IPS-NIHi11 (cell line): ENCODE results near the gene NPM1.
A peak's percentile ranks its signal among the peaks of the same experiment; 100 is the strongest.
"Not testable (repeated sequence)": the region's sequence is repeated elsewhere in the genome, so short reads cannot be mapped to it uniquely, and the experiment has no call there.

Experiments
- DNase-seq: peaks from one replicate; pipeline ENCODE4 v3.0.0; 2012; ENCODE audit warnings: mixed read lengths, low spot score

Gene NPM1

DNA sequence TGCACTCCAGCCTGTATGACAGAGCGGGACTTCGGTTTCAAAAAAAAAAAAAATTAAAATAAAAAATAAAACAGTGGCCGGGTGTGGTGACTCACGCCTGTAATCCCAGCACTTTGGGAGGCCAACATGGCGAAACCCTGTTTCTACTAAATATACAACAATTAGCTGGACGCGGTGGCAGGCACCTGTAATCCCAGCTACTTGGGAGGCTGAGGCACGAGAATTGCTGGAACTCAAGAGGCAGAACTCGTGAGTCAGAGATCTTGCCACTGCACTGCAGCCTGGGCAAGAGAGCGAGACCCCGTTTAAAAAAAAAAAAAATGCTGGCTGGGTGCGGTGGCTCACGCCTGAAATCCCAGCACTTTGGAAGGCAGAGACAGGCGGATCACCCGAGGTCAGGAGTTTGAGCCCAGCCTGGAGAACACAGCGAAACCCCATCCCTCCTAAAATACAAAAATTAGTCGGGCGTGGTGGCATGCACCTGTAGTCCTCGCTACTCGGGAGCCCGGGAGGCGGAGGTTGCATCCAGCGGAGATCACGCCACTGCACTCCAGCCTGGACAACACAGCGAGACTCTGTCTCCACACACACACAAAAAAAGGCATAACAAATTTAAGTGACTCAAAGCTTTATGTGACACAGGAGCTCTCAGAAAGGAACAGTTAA, 1.5 kb upstream of the NPM1 start:
- no peak for DNase-seq

DNA sequence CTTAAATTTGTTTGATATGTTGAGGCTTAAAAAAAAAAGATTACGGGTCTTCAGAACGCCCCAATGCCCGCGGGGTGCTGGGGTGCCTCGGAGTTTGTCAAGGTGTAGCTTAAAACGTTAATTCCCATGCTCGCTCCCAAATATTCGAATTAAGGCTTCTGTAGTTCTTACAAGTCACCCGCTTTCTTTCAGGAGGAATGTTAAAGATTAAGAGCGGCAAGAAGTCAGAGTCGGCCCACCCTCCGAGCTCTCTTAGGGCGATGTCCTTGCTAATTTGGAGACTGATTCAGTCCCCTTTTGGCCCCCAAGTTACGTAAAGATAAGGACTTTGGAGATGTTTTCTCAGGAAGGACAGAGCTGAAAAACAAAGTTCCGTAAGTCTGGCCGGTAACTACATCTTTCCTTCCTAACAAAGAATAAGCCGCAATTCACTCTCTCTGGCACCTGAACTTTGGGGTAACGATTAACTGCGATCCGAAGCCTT, 746 bp upstream of the NPM1 start:
- peak; percentile 25 for DNase-seq

DNA sequence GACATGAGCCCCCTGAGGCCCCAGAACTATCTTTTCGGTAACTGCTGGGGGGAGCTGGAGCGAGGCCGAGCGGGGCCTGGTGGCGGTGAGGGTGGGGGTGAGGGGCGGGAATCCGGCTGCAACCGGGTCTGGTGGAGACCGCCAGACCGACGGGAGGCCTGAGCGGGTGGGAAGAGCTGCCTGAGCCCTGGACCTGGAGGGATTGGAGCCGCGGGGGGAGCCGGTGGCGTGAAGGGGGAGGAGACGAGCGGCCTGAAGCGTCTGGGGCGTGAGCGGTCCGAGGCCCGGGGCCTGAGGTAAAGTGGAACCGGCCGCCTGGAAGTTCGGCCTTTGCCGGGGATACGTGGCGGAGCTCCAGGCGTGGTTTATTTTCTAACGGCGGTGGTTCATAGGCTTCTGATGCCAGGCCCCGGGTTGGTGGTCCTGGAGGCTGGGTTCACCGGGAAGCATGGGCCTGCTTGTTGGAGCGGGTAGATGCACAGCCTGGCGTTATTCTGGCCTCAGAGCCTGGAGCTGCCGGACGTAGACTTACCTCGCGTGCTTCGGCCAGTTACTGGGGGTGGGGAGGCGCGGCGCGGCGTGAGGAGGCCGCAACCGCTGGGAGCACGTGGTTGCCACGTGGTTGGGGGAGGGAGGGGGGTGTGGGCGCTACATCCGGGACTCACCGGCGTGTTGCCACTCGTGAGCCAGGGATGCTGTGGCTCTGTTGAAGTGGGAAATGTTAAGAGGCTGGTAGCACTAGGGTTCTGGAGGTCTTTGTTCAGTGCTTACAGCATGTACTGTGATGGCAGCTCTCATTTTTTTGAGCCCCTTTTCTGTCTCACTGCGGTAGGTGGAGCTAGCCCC, 544 bp downstream of the NPM1 start:
- DNase-seq, result peak; percentile 58

DNA sequence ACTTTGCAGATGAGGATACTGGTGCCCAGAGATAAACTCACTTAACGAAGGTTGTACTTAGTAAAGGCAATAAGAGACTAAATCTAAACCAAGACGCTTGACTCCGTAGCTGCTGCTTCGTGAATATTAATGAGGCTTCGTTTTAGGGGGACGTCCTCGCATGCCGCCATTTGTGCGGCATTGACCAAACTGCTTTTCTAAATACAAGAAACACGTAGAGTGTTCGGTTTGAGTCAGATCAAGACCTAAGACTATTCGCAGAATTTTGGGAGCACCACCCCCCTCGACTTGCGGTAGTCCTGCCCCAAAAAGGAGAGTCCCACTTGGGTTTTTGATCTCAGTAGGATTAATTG, 1.1 kb downstream of the NPM1 start:
- no peak for DNase-seq

DNA sequence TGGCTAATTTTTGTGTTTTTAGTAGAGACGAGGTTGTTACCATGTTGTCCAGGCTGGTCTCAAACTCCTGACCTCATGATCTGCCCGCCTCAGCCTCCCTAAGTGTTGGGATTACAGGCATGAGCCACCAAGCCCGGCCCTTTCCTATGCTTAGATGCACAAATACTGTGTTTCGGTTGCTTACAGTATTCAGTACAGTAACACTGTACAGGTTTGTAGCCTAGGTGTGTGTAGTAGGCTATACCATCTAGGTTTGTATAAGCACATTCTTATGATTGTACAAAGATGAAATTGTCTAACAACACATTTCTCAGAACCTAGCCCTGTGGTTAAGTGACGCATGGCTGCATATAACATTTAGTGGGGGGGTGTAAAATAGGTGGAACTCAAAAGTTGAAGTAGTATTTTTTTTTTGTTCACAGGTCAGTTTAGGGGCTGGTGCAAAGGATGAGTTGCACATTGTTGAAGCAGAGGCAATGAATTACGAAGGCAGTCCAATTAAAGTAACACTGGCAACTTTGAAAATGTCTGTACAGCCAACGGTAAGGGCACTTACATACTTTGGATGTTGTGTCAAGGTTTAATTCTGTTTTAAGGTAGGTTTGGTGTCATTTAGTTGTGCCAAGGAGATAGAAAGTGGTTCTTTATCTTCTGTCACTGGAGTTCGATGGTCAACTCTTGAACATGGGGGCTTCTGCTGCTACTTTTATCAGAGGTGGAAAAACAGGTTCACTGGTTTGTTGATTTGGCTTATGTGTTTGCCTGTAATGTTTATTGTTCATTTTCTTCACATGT, 3.4 kb downstream of the NPM1 start:
- DNase-seq, result no peak

DNA sequence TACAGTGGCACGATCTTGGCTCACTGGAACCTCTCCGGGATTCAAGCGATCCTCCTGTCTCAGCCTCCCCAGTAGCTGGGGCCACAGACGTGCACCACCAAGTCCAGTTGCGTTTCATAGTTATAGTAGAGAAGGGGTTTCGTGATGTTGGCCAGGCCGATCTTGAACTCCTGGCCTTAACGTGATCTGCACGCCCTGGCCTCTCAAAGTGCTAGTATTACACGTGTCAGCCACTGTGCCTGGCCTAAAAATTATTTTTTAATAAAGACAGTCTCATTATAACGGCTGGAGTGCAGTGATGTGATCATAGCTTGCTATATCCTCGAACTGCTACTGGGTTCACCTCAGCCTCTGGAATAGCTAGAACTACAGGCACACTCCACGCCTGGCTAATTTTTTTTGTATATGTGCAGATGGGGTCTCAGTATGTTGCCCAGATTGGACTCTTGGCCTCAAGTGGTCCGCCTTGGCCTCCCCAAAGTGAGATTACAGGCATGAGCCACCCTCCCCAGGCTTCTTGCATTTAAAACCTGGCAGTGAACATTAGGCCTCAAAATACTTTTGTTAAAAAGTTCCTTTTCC, 4.4 kb downstream of the NPM1 start:
- no peak for DNase-seq

DNA sequence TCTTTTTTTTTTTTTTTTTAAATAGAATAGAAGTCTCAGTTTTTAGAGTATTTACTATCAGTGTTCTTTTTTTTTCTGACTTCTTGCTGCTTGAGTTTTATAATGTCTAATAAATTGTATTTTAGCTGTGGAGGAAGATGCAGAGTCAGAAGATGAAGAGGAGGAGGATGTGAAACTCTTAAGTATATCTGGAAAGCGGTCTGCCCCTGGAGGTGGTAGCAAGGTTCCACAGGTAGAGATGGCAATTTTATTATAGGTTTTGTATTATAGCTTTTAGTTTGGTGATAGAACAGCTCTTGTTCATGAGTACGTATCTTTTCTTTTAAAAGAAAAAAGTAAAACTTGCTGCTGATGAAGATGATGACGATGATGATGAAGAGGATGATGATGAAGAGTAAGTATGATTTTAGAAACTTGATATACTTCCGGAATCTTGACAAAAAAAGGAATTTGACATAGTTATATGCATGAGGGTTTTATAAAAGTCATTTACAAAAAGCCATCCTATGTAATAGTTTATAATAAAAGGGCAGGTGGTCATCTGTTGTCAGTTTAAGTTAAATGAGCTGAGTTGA, 5.0 kb downstream of the NPM1 start:
- DNase-seq, result no peak

DNA sequence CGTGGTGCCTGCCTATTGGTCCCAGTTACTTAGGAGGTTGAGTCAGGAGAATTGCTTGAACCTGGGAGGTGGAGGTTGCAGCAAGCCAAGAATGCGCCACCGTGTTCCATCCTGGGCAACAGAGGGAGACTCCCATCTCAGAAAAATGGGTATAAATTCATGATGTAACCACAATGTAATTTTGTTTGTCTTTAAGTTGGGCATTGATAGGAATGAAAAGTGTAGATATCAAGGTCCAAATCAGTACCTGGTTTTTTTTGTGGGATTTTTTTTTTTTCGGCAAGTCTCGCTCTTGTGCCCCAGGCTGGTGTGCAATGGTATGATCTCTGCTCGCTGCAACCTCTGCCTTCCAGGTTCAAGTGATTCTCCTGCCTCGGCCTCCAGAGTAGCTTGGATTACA, 7.4 kb downstream of the NPM1 start:
- DNase-seq, result no peak

DNA sequence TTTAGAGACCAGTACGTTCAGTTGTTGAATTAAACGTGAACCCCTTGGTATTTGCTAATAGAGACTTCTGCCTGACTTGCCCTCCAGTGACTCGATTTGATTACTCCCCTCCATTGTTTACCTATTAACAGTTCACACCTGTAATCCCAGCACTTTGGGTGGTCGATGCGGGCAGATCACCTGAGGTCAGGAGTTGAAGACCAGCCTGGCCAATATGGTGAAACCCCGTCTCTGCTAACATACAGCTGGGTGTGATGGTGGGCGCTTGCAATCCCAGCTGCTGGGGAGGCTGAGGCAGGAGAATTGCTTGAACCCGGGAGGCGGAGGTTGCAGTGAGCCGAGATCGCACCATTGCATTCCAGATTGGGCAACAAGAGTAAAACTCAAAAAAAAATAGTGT, 8.9 kb downstream of the NPM1 start:
- DNase-seq, result not testable (repeated sequence)

DNA sequence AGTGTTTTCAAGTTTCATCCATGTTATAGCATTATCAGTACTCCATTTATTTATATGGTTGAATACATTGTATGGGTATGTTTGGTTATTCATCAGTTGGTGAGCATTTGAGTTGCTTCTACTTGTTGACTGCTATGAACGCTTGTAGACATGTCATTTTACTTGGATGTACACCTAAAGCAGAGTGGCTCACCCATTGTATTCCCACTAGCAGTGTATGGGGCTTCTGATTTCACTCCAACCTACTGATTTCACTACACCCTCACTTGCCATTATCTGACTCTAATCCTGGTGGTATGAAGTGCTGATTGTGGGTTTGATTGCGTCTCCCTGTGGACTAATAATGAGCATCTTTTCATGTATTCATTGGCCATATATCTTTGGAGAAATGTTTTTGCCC, 9.5 kb downstream of the NPM1 start:
- DNase-seq, result no peak

DNA sequence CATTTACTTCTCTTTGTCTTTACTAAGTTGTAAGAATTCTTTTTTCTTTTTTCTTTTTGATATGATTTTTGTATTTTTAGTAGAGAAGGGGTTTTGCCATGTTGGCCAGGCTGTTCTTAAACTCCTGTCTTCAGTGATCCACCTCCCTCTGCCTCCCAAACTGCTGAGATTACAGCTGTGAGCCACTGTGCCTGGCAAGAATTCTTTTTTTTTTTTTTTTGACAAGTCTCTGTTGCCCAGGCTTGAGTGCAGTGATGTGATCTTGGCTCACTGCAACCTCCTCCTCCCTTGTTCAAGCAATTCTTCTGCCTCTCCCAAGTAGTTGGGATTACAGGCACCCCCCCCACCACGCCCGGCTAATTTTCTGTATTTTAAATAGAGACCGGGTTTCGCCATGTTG, 9.9 kb downstream of the NPM1 start:
- no peak for DNase-seq

DNA sequence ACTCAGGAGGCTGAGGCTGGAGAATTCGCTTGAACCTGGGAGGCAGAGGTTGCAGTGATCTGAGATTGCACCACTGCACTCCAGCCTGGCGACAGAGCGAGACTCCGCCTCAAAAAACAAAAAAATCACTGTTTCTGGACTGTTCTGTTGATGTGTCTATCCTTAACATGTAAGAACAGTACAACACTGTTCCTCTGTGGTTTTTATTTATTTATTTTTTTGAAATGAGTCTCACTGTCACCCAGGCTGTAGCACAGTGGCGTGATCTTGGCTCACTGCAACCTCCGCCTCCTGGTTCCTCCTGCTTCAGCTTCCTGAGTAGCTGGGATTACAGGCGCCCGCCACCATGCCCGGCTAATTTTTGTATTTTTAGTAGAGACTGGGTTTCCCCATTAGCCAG, 11.0 kb downstream of the NPM1 start:
- DNase-seq, result not testable (repeated sequence)

DNA sequence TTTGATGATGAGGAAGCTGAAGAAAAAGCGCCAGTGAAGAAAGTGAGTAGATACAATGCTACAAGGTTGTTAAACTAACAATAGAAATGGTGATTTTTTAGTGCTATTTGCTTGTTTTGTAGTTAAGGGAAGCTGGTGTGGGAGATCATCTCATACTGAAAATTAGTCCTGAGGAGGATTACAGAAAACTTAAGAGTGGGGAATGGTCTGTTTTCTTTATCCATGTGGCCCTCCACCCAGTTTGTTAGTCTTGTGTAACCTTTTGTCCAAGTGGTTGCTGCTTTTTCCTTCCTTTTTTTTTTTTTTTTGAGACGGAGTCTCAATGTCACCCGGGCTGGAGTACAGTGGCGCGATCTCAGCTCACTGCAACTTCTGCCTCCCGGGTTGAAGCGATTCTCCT, 12.5 kb downstream of the NPM1 start:
- DNase-seq, result no peak

DNA sequence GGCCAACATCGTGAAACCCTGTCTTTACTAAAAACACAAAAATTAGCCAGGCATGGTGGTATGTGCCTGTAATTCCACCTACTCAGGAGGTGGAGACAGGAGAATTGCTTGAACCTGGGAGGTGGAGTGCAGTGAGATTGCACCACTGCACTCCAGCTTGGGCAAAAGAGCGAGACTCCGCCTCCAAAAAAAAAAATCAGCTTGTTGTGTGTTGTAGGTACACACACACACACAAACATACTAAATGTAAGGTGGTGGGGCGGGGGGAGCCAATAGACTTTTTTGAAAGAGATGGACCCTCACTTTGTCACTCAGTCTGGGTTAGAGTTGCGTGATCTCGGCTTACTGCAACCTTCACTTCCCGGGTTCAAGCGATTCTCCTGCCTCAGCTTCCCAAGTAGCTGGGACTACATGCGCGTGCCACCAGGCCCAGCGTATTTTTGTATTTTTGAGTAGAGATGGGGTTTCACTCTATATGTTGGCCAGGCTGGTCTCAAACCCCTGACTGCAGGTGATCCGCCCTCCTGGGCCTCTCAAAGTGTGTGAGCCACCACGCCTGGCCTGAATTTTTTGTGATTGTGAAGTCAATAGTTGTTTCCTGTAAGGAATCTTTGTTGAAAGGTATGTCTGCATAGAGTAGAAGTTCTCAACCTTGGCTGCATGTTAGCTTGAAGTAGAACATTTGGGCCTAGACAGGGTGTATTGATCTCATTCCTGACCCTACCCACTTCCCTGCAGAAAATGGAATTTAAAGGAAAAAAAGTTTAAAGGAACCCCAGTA, 13.7 kb downstream of the NPM1 start:
- DNase-seq, result no peak

DNA sequence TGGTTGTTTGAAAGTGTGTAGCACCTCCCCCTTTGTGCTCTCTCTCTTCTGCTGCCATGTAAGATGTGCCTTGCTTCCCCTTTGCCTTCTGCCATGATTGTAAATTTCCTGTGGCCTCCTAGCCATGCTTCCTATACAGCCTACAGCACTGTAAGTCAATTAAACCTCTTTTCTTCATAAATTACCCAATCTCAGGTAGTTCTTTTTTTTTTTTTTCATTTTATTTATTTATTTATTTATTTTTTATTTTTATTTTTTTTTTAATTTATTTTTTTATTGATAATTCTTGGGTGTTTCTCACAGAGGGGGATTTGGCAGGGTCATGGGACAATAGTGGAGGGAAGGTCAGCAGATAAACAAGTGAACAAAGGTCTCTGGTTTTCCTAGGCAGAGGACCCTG, 15.1 kb downstream of the NPM1 start:
- not testable (repeated sequence) for DNase-seq

DNA sequence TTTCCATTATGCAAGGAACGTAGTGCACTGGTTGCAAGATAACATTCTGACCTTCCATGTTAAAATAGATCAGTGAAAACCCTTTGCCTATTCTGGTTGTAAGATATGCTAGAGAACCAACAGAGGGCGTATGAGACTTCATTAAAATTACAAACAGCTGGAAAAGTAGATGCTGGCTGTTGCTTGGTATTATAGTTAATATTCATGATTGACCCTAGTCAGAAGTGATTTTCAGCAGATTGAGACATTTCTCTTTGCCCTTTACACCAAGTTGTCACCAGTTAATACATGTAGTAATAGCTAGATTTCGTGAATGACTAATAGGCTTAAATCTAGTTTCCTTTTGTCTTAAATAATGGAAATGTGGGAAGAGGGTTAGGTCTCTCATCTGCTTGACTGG, 18.0 kb downstream of the NPM1 start:
- no peak for DNase-seq

DNA sequence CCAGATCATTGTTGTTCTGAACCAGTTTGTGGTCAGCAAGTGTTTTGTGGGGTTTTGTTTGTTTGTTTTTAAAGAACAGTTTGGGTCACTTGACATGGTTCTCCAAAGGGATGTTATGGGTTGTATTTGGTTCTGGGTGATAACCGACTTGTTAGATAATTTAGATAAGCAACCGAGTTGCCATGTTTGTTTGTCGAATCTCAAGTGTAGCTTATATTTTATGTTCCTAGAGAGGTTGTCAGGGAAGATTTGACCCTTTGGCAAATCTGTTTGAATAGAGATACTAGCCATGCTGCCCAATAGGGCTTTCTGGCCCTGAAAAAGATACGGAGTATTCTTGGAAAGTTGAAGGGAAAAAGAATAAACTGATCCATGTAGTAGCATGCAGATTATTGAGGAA, 19.6 kb downstream of the NPM1 start:
- no peak for DNase-seq

DNA sequence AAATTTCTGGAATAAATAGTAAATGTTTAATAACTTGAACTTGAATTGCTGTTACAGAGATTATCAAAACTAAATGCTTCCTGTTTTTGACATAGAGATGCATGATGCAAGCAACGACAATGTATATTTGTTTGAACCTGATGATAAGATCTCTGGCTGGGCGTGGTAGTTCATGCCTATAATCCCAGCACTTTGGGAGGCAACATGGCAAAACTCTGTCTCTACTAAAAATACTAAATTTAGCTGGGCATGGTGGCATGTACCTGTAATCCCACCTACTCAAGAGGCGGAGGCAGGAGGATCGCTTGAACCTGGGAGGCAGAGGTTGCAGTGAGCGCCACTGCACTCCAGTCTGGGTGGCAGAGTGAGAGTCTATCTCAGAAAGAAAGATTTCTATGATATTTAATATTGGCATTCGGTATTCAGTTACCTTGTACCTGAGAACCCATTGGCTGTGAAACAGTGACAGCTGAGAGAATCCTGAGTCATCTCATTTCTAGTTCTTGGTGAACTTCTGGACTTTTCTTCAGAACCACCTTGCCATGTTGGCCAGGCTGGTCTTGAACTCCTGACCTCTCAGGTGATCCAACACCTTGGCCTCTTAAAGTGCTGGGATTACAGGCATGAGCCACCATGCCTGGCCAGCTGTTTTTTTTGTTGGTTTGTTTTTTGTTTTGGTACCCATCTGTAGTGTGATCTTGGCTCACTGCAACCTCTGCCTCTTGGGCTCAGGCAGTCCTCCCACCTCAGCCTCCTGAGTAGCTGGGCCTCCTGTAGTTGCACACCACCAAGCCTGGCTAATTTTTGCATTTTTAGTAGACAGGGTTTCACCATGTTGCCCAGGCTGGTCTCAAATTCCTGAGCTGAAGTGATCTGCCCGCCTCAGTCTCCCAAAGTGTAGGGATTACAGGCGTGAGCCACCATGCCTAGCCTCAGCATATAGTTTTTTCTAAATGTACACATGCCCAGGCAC, 21.8 kb downstream of the NPM1 start:
- no peak for DNase-seq

DNA sequence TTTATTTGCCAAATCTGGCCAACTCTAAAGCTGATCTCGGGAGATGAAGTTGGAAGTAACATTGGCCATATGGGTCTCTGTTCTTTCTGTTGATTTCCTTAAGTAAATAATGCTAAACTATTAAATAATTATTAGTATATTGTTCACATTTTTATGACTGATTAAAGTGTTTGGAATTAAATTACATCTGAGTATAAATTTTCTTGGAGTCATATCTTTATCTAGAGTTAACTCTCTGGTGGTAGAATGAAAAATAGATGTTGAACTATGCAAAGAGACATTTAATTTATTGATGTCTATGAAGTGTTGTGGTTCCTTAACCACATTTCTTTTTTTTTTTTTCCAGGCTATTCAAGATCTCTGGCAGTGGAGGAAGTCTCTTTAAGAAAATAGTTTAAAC, 22.5 kb downstream of the NPM1 start:
- DNase-seq, result no peak

DNA sequence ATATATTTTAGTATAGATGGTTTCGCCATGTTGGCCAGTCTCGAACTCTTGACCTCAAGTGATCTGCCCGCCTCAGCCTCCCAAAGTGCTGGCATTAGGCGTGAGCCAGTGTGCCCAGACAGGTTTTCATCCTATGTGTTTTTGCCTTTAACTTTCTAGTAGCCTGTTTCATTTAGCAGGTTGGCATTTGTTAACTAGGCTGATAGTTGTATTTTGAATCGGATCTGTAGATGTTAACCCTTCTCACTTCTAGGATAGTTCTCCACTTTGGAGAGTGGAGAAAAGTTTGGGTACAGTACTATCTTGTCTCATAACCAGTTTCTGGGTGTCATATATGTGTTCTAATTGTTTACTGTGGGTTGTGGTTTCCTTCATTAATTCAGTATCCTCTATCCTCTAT, 24.5 kb downstream of the NPM1 start:
- no peak for DNase-seq
